Esophagus squamous epithelium (tissue), 5 donors: ENCODE measurements around the gene ANKS1B. TPM values are rescaled to one million over a fixed set of nuclear protein-coding genes. Genes with fewer than 3 reads are reported as not detected.

Source experiments
- DNase-seq: peaks from one replicate; lab custom pipeline; 2025; lab: John Stamatoyannopoulos, UW
- H3K27ac ChIP-seq, 4 donors: fragments of 200-600 bp; sonication (generic); one replicate each; pipeline ENCODE4 v1.5.1; 2016 to 2019; ENCODE audit warnings: mild to moderate bottlenecking in 1 of 4
- H3K27me3 ChIP-seq, 4 donors: fragments of 200-600 bp; sonication (generic); 1 replicate in 3 of 4; 2 replicates in 1 of 4; pipeline versions ENCODE4 v1.5.1 to v1.6.0; 2017 to 2021; ENCODE audit warnings: antibody characterized with exemption in 1 of 4
- H3K36me3 ChIP-seq, 3 donors: fragments of 200-600 bp; sonication (generic); one replicate each; pipeline ENCODE4 v1.5.1; 2016 to 2019
- H3K4me1 ChIP-seq, 3 donors: fragments of 200-600 bp; sonication (generic); one replicate each; pipeline ENCODE4 v1.5.1; 2017 to 2019
- H3K4me3 ChIP-seq, 4 donors: fragments of 200-600 bp; sonication (generic); 1 replicate in 3 of 4; 2 replicates in 1 of 4; pipeline ENCODE4 v1.5.1; 2016 to 2019; ENCODE audit warnings: mild to moderate bottlenecking in 2 of 4, moderate library complexity in 1 of 4
- H3K9me3 ChIP-seq, 3 donors: fragments of 200-600 bp; sonication (generic); one replicate each; pipeline ENCODE4 v1.5.1; 2016 to 2019
- POLR2A ChIP-seq, 4 donors: fragments of 450-650 bp; IDR thresholded peaks; one replicate each; pipeline ENCODE4 v1.6.1; 2017; ENCODE audit warnings: antibody characterized with exemption in 4 of 4, mild to moderate bottlenecking in 4 of 4, moderate library complexity in 3 of 4
- WGBS, 2 donors: methylation state at CpG; one replicate each; pipeline ENCODE4 v1.1.5; 2018; 5-methylcytosine and 5-hydroxymethylcytosine counted together
- intact Hi-C: fragments of 100-400 bp; cut with DNase I; formaldehyde crosslinking; loops from one replicate; pipeline ENCODE4 v1.15.0; 2022
- total RNA-seq, 4 donors: library from RNA; depleted of rRNA; stranded (reverse); fragments of >200 nt; gene quantifications; one replicate each; pipeline ENCODE4 v1.1.0, GENCODE V29; 2016
- TF ChIP-seq, protein P1 (sequence below), 6 experiments: fragments of 450-650 bp in 4 of 6; fragments of 200-600 bp in 2 of 6; sonication (generic) in 2 of 6; IDR thresholded peaks; one replicate each; pipeline ENCODE4 v1.5.1; 2016 to 2019; ENCODE audit warnings: antibody characterized with exemption in 6 of 6, mild to moderate bottlenecking in 4 of 6, moderate library complexity in 4 of 6
- donor health status: DM: yes; HTN: yes; CAD: no.

Gene ANKS1B
- total RNA-seq, 4 donors from 2014 or later, result 1.6 to 15.8 (median 8.1) TPM

- Histone ChIP-seq H3K4me1 (no peaks in the 10 kb centered on the region), H3K4me3 (no peak overlapping the region), H3K27me3 (no peaks in the 10 kb centered on the region), H3K36me3 (no peaks in the 10 kb centered on the region), H3K27ac (no peak overlapping the region), H3K9me3 (no peaks in the 10 kb centered on the region)
- intact Hi-C loops, result no loop called here
- no peak for TF ChIP-seq POLR2A (IDR thresholded peaks at IDR 0.05)
- TF ChIP-seq, protein P1, sequence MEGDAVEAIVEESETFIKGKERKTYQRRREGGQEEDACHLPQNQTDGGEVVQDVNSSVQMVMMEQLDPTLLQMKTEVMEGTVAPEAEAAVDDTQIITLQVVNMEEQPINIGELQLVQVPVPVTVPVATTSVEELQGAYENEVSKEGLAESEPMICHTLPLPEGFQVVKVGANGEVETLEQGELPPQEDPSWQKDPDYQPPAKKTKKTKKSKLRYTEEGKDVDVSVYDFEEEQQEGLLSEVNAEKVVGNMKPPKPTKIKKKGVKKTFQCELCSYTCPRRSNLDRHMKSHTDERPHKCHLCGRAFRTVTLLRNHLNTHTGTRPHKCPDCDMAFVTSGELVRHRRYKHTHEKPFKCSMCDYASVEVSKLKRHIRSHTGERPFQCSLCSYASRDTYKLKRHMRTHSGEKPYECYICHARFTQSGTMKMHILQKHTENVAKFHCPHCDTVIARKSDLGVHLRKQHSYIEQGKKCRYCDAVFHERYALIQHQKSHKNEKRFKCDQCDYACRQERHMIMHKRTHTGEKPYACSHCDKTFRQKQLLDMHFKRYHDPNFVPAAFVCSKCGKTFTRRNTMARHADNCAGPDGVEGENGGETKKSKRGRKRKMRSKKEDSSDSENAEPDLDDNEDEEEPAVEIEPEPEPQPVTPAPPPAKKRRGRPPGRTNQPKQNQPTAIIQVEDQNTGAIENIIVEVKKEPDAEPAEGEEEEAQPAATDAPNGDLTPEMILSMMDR (IDR thresholded peaks at IDR 0.05), result no peak
- DNase-seq, result no peak
Observed at GRCh38 chr12:99479149-99479548, 505.6 kb downstream of the ANKS1B start.

DNA sequence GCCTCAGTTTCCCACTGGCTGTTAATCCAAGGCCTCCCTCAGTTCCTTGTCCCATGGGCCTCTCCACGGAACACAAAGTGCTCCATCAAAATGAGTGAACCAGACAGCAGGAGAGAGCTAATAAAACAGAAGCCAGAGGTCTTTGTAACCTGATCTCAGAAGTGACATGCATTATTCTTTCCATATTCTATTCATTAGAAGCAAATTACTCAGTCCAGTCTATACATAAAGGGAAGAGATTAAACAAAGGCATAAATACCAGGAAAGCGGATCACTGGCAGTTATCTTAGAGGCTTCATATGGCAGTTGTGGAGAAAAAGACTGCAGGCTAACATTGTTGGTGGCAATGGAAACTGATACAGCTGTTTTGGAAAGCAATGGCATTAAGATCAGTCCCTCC is 507.8 kb downstream of the ANKS1B start:
- H3K4me1 ChIP-seq, result no peaks in the 10 kb centered on the region
- TF ChIP-seq POLR2A (IDR thresholded peaks at IDR 0.05), result no peak
- TF ChIP-seq, protein P1 (IDR thresholded peaks at IDR 0.05), result no peak
- WGBS, 2 donors, result 77 to 89% methylated on average over 1 to 2 of the region's 2 CpGs
- H3K27me3 ChIP-seq, result no peaks in the 10 kb centered on the region
- intact Hi-C loops, result no loop called here
- no peak overlapping the region for H3K4me3 ChIP-seq
- no peaks in the 10 kb centered on the region for H3K36me3 ChIP-seq
- no peak overlapping the region for H3K27ac ChIP-seq
- H3K9me3 ChIP-seq, result no peaks in the 10 kb centered on the region
- no peak for DNase-seq

DNA sequence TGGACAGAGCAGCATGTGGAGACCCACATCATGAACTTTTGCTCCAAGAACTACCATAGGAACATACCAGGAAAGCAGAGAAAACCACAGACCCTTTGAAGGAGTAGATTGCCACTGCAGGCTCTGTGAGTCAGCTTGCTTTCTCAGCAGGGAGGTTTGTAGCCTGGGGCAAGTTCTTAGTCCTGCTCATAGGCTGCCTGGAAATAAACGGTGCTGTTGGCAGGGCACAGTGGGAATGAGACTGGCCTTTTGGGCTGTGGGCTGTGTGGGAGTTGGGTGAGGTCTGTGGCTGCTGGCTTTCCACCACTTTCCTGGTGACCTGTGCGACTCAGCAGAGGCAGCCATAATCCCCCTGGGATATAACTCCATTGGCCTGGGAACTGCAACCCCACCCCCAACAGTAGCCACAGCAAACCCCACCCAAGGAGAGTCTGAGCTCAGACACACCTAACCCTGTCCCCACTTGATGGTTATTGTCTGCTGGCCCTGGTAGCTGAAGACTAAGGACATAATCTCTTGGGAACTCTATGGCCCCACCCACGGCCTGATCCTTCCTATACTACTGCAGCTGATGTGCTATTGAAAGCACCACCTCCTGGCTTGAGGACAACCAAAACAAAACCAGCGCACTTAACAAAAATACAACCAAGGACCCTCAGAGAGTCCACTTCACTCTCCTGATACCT is 529.2 kb downstream of the ANKS1B start:
- DNase-seq, result no peak
- H3K4me3 ChIP-seq, result no peak overlapping the region
- H3K27ac ChIP-seq, result peak overlapping the region in 1 of 4 donors; percentile 0
- H3K36me3 ChIP-seq, result no peaks in the 10 kb centered on the region
- peaks cover 0 to 16% (median 3%) of the 10 kb centered on the region in 3 donors for H3K4me1 ChIP-seq
- TF ChIP-seq, protein P1 (IDR thresholded peaks at IDR 0.05), result no peak
- no peak for TF ChIP-seq POLR2A (IDR thresholded peaks at IDR 0.05)
- intact Hi-C loops, result no loop called here
- H3K27me3 ChIP-seq, result no peaks in the 10 kb centered on the region
- peaks cover 0 to 8% (median 0%) of the 10 kb centered on the region in 3 donors for H3K9me3 ChIP-seq
- 50 to 51% methylated on average over 1 to 4 of the region's 4 CpGs for WGBS, 2 donors

- intact Hi-C loops, result no loop called here
- no peak overlapping the region for H3K27ac ChIP-seq
- 39 to 49% methylated on average over 2 of the region's 2 CpGs for WGBS, 2 donors
- DNase-seq, result no peak
- no peaks in the 10 kb centered on the region for H3K9me3 ChIP-seq
- peaks cover 0 to 23% (median 5%) of the 10 kb centered on the region in 3 donors for H3K4me1 ChIP-seq
- no peak for TF ChIP-seq POLR2A (IDR thresholded peaks at IDR 0.05)
- TF ChIP-seq, protein P1 (IDR thresholded peaks at IDR 0.05), result no peak
- no peaks in the 10 kb centered on the region for H3K27me3 ChIP-seq
- no peaks in the 10 kb centered on the region for H3K36me3 ChIP-seq
- H3K4me3 ChIP-seq, result no peak overlapping the region
Observed at GRCh38 chr12:99454539-99455172, 530.1 kb downstream of the ANKS1B start.

- H3K4me3 ChIP-seq, result no peak overlapping the region
- no peaks in the 10 kb centered on the region for H3K27me3 ChIP-seq
- H3K9me3 ChIP-seq, result no peaks in the 10 kb centered on the region
- H3K27ac ChIP-seq, result no peak overlapping the region
- WGBS, 2 donors, result 28 to 32% methylated on average over 2 of the region's 2 CpGs
- no peak for DNase-seq
- intact Hi-C loops, result no loop called here
- TF ChIP-seq POLR2A (IDR thresholded peaks at IDR 0.05), result no peak
- TF ChIP-seq, protein P1 (IDR thresholded peaks at IDR 0.05), result no peak
- H3K4me1 ChIP-seq, result peaks cover 0 to 23% (median 5%) of the 10 kb centered on the region in 3 donors
- H3K36me3 ChIP-seq, result no peaks in the 10 kb centered on the region
Observed at GRCh38 chr12:99453836-99454538, 530.7 kb downstream of the ANKS1B start.
